ENCODE results near the gene CXXC1. TPM values are rescaled to one million over a fixed set of nuclear protein-coding genes. Genes with fewer than 3 reads are reported as not detected.

Gene CXXC1
- 100 to 1,000 TPM; 136 to 158 TPM for total RNA-seq

DNA sequence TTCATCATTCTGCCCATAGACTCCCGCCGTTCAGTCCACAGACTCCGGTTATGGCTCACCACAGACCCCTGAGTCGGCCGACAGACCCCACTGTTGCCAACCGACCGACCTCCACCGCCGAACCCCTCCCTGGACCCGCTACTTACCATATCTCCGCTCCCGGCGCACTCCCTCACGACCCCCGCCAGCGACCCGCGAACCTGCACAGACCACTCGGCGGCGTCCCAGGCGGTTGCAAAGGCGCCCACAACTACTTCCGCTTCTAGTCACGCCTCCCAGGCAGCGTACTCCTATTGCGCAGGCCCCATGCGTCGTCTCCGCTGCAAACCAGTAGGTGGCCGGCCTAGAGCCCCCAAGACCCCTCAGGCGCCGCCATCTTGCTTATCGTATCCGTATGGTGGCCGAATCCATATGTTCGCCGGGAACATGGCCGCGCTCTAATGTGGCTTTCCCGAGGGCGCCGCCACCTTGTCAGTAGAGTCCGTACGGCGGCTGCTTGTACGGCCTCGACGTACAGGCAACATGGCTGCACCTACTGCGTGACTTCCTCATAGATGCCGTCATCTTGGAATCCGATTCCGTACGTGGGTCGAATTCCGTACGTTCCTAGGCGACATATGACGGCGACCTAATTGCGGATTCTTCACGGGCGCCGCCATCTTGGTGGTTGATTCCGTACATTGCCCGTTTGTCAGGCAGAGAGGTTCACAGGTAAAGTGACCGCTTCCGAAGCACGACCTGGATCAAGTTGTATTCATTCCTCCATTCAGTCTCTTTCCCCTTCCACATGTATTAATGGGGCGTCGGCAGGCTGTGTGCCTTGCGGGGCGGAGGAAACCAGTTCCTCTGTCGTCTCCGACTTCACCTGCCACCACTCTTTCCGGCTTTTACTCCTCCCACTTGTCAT lies at the start of gene CXXC1:
Gene CXXC1, minus strand, starts transcription at position 252 of the 907 bp plus-strand sequence. Its CDS starts 103 bp downstream, at position 149.
- peak within 1 kb of the TSS; percentile 100 for H3K4me3 Mint-ChIP-seq
- no peaks in the 10 kb centered on the region for H3K9me3 Mint-ChIP-seq (ENCODE audit: insufficient read depth)
- H3K4me1 Mint-ChIP-seq (ENCODE audit: low read depth): peaks cover 47% of the 10 kb centered on the region
- peak; percentile 98 for DNase-seq
- H3K27ac Mint-ChIP-seq: peak within 1 kb of the TSS; percentile 99
- H3K36me3 Mint-ChIP-seq (ENCODE audit: low read depth): peaks cover 45% of the 10 kb centered on the region
- no peaks in the 10 kb centered on the region for H3K27me3 Mint-ChIP-seq (ENCODE audit: low read depth)
- ChIA-PET CTCF (interaction anchor here (3.3 kb wide), 1 partner anchor 68 kb away, joined by 25 read pairs; no protein-coding TSS in a partner anchor), POLR2A (interaction anchor here (1.0 to 1.2 kb wide), 2 partner anchors 17 to 18 kb away, joined by 3 read pairs; no protein-coding TSS in a partner anchor)
- ATAC-seq: peak; percentile 93

DNA sequence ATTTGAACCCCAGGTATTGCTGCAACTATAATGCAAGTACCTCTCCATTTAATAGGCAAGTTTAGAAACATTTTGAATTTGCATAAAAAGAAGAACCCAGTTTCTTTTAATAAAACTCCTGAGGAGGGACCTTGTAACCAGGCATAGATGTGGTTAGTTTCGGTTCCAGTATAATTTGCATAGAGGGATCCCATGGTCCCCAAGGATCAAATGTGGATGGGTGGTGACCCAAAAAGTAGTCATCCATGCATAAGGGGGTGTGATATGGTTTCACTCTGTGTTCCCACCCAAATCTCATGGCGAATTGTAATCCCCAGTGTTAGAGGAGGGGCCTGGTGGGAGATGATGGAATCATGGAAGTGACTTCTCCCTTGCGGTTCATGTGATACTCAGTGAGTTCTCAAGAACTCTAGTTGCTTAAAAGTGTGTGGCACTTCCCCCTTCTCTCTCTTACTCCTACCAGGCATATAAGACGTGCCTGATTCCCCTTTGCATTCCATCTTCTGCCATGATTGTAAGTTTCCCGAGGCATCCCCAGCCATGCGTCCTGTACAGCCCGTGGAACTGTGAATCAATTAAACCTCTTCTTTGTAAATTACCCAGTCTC lies 47.2 kb upstream of the CXXC1 start:
- peaks cover 5% of the 10 kb centered on the region for H3K9me3 Mint-ChIP-seq (ENCODE audit: insufficient read depth)
- no peak overlapping the region for H3K4me3 Mint-ChIP-seq
- ATAC-seq: no peak
- H3K4me1 Mint-ChIP-seq (ENCODE audit: low read depth): no peaks in the 10 kb centered on the region
- CTCF ChIA-PET: interaction anchor here (0.8 kb wide), 1 partner anchor 67 kb away, joined by 3 read pairs; no protein-coding TSS in a partner anchor
- H3K27ac Mint-ChIP-seq: no peak overlapping the region
- H3K36me3 Mint-ChIP-seq (ENCODE audit: low read depth): peaks cover 2% of the 10 kb centered on the region
- POLR2A ChIA-PET: no interaction called here
- peaks cover 16% of the 10 kb centered on the region for H3K27me3 Mint-ChIP-seq (ENCODE audit: low read depth)
- DNase-seq: no peak

- no peak for DNase-seq
- peaks cover 24% of the 10 kb centered on the region for H3K27me3 Mint-ChIP-seq (ENCODE audit: low read depth)
- no peak overlapping the region for H3K4me3 Mint-ChIP-seq
- H3K9me3 Mint-ChIP-seq (ENCODE audit: insufficient read depth): peaks cover 5% of the 10 kb centered on the region
- CTCF ChIA-PET: interaction anchor here (2.6 kb wide), 1 partner anchor 25 kb away, joined by 11 read pairs; no protein-coding TSS in a partner anchor
- H3K36me3 Mint-ChIP-seq (ENCODE audit: low read depth): peaks cover 2% of the 10 kb centered on the region
- no peak for ATAC-seq
- no peaks in the 10 kb centered on the region for H3K4me1 Mint-ChIP-seq (ENCODE audit: low read depth)
- POLR2A ChIA-PET: no interaction called here
- H3K27ac Mint-ChIP-seq: no peak overlapping the region
These were observed 44.2 kb upstream of the CXXC1 start for GRCh38 chr18:50331691-50332090.

GRCh38 chr18:50330176-50330575 lies 42.7 kb upstream of the CXXC1 start:
- ChIA-PET CTCF (no interaction called here), POLR2A (no interaction called here)
- Mint-ChIP-seq H3K27ac (no peak overlapping the region), H3K27me3 (ENCODE audit: low read depth) (peaks cover 26% of the 10 kb centered on the region), H3K9me3 (ENCODE audit: insufficient read depth) (peaks cover 5% of the 10 kb centered on the region), H3K4me1 (ENCODE audit: low read depth) (no peaks in the 10 kb centered on the region), H3K4me3 (no peak overlapping the region), H3K36me3 (ENCODE audit: low read depth) (peaks cover 2% of the 10 kb centered on the region)
- ATAC-seq (no peak), DNase-seq (no peak)

GRCh38 chr18:50327983-50328382 lies 40.5 kb upstream of the CXXC1 start:
- Mint-ChIP-seq H3K4me3 (no peak overlapping the region), H3K27ac (no peak overlapping the region), H3K27me3 (ENCODE audit: low read depth) (peaks cover 28% of the 10 kb centered on the region), H3K4me1 (ENCODE audit: low read depth) (peaks cover 2% of the 10 kb centered on the region), H3K9me3 (ENCODE audit: insufficient read depth) (peaks cover 8% of the 10 kb centered on the region), H3K36me3 (ENCODE audit: low read depth) (peaks cover 5% of the 10 kb centered on the region)
- ATAC-seq (no peak), DNase-seq (no peak)
- ChIA-PET POLR2A (no interaction called here), CTCF (no interaction called here)

GRCh38 chr18:50320719-50321118 lies 33.2 kb upstream of the CXXC1 start:
- peak overlapping the region; percentile 85 for H3K27ac Mint-ChIP-seq
- DNase-seq: no peak
- H3K9me3 Mint-ChIP-seq (ENCODE audit: insufficient read depth): peaks cover 8% of the 10 kb centered on the region
- H3K27me3 Mint-ChIP-seq (ENCODE audit: low read depth): peaks cover 3% of the 10 kb centered on the region
- peaks cover 29% of the 10 kb centered on the region for H3K4me1 Mint-ChIP-seq (ENCODE audit: low read depth)
- ChIA-PET POLR2A (interaction anchor here (0.9 to 1.5 kb wide), 3 partner anchors 39 to 54 kb away, joined by 4 to 5 read pairs (median 4); partner anchors contain the start of genes CFAP53, MBD1 and SKA1), CTCF (interaction anchor here (1.2 to 1.9 kb wide), 4 partner anchors 12 to 39 kb away, joined by 5 to 15 read pairs (median 6); partner anchors contain the start of gene MBD1)
- peak; percentile 74 for ATAC-seq
- H3K36me3 Mint-ChIP-seq (ENCODE audit: low read depth): peaks cover 9% of the 10 kb centered on the region
- peak overlapping the region; percentile 67 for H3K4me3 Mint-ChIP-seq

- H3K4me1 Mint-ChIP-seq (ENCODE audit: low read depth): peaks cover 14% of the 10 kb centered on the region
- no peak overlapping the region for H3K27ac Mint-ChIP-seq
- ATAC-seq (no peak), DNase-seq (no peak)
- peaks cover 16% of the 10 kb centered on the region for H3K27me3 Mint-ChIP-seq (ENCODE audit: low read depth)
- ChIA-PET CTCF (no interaction called here), POLR2A (no interaction called here)
- H3K36me3 Mint-ChIP-seq (ENCODE audit: low read depth): peaks cover 5% of the 10 kb centered on the region
- no peaks in the 10 kb centered on the region for H3K9me3 Mint-ChIP-seq (ENCODE audit: insufficient read depth)
- no peak overlapping the region for H3K4me3 Mint-ChIP-seq
These were observed 27.8 kb upstream of the CXXC1 start for GRCh38 chr18:50315100-50315871.

- ATAC-seq: no peak
- no peaks in the 10 kb centered on the region for H3K9me3 Mint-ChIP-seq (ENCODE audit: insufficient read depth)
- H3K4me3 Mint-ChIP-seq: no peak overlapping the region
- peaks cover 8% of the 10 kb centered on the region for H3K4me1 Mint-ChIP-seq (ENCODE audit: low read depth)
- ChIA-PET CTCF (interaction anchor here (0.8 kb wide), 1 partner anchor 43 kb away, joined by 5 read pairs; no protein-coding TSS in a partner anchor), POLR2A (no interaction called here)
- H3K36me3 Mint-ChIP-seq (ENCODE audit: low read depth): peaks cover 5% of the 10 kb centered on the region
- H3K27me3 Mint-ChIP-seq (ENCODE audit: low read depth): peaks cover 16% of the 10 kb centered on the region
- no peak for DNase-seq
- H3K27ac Mint-ChIP-seq: no peak overlapping the region
These were observed 26.5 kb upstream of the CXXC1 start for GRCh38 chr18:50313873-50314460.

- ChIA-PET CTCF (no interaction called here), POLR2A (no interaction called here)
- DNase-seq: no peak
- Mint-ChIP-seq H3K4me1 (ENCODE audit: low read depth) (peaks cover 9% of the 10 kb centered on the region), H3K9me3 (ENCODE audit: insufficient read depth) (no peaks in the 10 kb centered on the region), H3K27ac (no peak overlapping the region), H3K36me3 (ENCODE audit: low read depth) (peaks cover 2% of the 10 kb centered on the region), H3K27me3 (ENCODE audit: low read depth) (peaks cover 16% of the 10 kb centered on the region), H3K4me3 (no peak overlapping the region)
- no peak for ATAC-seq
These were observed 25.6 kb upstream of the CXXC1 start for GRCh38 chr18:50313031-50313607.

GRCh38 chr18:50312296-50313030 lies 25.0 kb upstream of the CXXC1 start:
- Mint-ChIP-seq H3K4me3 (no peak overlapping the region), H3K27ac (no peak overlapping the region), H3K36me3 (ENCODE audit: low read depth) (peaks cover 2% of the 10 kb centered on the region), H3K4me1 (ENCODE audit: low read depth) (peaks cover 15% of the 10 kb centered on the region), H3K27me3 (ENCODE audit: low read depth) (peaks cover 16% of the 10 kb centered on the region), H3K9me3 (ENCODE audit: insufficient read depth) (no peaks in the 10 kb centered on the region)
- CTCF ChIA-PET: no interaction called here
- DNase-seq (no peak), ATAC-seq (no peak)
- POLR2A ChIA-PET: no interaction called here

Measured in activated CD8-positive, alpha-beta T cell treated with anti-CD3 and anti-CD28 coated beads, Interleukin-2, amount 10 ng/mL, durations not matched to agents 7 days and 5 days (primary cell).